Activated T-helper 1 cell treated with anti-CD3 and anti-CD28 coated beads, Interleukin-2, amount 50 U/mL, for 16 hours (primary cell): ENCODE measurements around the gene RFX7.
A peak's percentile ranks its signal among the peaks of the same experiment; 100 is the strongest.

Source experiments
- DNase-seq, 2 donors: peaks; one replicate each; pipeline ENCODE4 v3.0.0-alpha.2; 2020; ENCODE audit warnings: low read depth in 1 of 2, low spot score in 1 of 2

The RFX7 gene

GRCh38 chr15:56047354-56047753, 196.3 kb downstream of the RFX7 start:
- no peak for DNase-seq

DNA sequence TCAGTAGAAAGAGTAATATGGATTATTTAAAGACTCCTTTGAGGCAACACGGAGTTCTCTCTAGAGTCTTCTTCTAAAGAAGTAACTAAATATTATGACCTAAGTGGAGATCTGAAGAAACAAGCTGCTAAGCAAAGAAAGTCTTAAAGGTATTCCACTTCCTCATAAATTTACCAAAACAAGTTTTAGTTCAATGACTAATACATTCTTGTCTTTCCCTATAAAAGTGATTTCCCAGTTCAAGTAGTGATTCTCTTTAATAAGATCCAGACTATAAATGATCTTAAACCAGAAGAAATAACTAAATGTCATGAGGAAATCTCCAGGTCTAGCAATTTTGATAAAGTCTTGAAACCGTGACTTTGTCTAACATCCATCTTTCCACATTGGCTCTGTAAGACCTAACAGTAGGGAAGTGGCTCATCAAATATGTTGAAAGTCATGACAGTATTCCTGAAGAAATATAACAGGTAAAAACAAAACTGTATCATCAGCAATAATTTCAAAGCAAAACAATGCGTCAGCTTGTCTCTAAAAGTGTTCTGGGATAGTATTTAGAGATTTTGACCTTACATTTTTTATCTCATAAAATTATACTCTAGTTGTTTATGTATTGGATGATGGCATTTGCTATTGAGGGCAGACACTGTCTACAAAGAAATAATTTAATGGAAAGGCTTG, 198.5 kb downstream of the RFX7 start:
- no peak for DNase-seq

DNA sequence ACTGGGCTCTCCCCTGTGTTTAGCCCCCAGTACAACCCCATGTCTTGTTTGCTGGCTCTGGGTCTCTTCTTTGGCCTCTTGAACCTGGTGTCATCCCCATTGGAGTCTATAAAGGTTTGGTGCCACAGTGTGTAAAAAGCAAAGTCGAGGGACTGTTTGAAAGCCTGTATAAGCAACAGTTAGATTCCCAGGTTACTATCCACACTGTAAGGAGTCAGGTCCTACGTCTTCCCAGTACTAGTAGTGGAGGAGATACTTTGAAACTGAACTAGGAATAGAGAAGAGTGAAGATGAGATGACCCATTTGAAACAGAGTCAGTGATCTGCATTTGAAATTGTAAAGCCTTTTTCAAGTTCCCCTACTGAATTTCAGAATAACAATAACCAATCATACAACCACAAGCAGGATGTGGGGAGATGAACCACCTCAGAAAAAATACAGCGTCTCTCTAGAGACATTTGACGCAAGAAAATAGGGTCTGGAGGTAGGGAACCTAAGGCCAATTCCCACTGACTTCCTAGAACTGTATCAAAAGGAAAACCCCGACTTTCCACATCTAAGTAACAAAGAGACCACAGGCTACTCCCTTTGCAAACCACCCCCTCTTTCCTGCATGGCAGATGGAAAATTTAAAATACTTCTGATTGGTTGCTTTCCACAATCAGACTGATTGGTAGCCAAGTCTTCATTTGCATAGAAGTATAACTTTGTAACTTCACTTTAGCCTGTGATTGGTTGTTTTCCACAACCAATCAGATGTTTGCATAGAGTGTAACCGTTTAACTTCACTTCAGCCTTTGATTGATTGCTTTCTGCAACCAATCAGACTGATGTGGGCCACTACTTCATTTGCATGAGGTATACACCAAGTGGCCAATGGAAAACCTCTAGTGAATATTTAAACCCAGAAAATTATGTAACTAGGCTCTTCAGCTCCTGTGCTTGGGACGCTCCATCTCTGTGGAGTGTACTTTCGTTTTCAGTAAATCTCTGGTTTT, 200.4 kb downstream of the RFX7 start:
- peak in 1 of 2 donors; percentile 4 for DNase-seq

DNA sequence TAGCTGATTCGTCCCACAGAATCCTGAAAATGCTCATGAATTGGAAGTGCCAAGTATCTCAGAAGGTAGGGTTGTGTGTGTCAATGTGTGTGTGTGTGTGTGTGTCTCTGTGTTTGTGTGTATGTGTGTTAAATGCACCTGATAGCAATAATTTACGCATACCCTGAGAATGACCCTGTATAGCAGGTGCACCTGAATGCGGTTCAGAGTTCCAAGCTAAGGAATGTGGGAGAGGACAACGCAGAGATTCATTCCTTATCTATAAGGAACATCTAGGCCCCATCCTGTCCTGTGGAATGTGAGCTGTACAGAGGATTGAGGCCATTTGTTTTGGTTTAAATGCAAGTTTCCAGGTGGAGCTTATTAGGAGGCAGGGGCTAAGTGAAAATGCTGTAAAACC, 201.2 kb downstream of the RFX7 start:
- no peak for DNase-seq

- DNase-seq, result no peak
Observed at GRCh38 chr15:56042031-56042430, 201.6 kb downstream of the RFX7 start.

GRCh38 chr15:56040081-56041035, 203.3 kb downstream of the RFX7 start:
- no peak for DNase-seq

GRCh38 chr15:56038707-56039106, 205.0 kb downstream of the RFX7 start:
- no peak for DNase-seq

DNA sequence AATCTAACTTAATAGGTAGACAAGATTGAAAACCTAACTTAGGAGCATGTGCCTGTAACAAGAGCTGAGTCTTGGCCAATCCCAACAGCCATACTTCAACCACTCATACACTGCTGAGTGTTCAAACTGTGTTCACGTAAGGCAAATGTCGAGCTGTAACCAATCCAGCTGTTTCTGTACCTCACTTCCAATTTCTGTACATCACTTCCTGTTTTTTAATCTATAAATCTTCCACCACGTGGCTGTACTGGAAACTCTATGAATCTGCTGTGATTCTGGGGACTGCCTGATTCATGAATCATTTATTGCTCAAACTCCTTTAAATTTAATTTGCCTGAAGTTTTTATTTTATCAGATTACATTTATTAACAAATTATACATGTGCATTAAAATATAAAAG, 205.7 kb downstream of the RFX7 start:
- no peak for DNase-seq
